Loucy (cell line): ENCODE results near the gene ACADSB.

Experiments used
- H2AFZ ChIP-seq: fragments of 200-600 bp; sonication (generic); 2 replicates; pipeline ENCODE4 v1.6.0; 2016; ENCODE audit warnings: antibody characterized with exemption, mild to moderate bottlenecking, low read length, moderate library complexity
- H3F3A ChIP-seq: fragments of 200-600 bp; 2 replicates; pipeline ENCODE4 v1.6.0; 2016; ENCODE audit warnings: antibody characterized with exemption, low read depth, mild to moderate bottlenecking
- H3K27me3 ChIP-seq: fragments of 200-600 bp; sonication (generic); 2 replicates; pipeline ENCODE4 v1.6.1; 2014; ENCODE audit warnings: low read length, mild to moderate bottlenecking; ENCODE audit not compliant: insufficient read depth, poor library complexity, severe bottlenecking
- H3K36me3 ChIP-seq: fragments of 200-600 bp; sonication (generic); 2 replicates; pipeline ENCODE4 v1.6.1; 2016; ENCODE audit warnings: low read length; ENCODE audit not compliant: insufficient read depth
- H3K4me1 ChIP-seq: fragments of 200-600 bp; sonication (generic); 2 replicates; pipeline ENCODE4 v1.5.1; 2014; ENCODE audit warnings: low read length, mild to moderate bottlenecking; ENCODE audit not compliant: insufficient read depth, poor library complexity, severe bottlenecking
- H3K4me2 ChIP-seq: fragments of 200-600 bp; sonication (generic); 2 replicates; pipeline ENCODE4 v1.6.0; 2014; ENCODE audit warnings: antibody characterized with exemption, low read length, low read depth, mild to moderate bottlenecking; ENCODE audit not compliant: poor library complexity, severe bottlenecking
- H3K4me3 ChIP-seq: fragments of 200-600 bp; sonication (generic); 2 replicates; pipeline ENCODE4 v1.5.1; 2014; ENCODE audit warnings: low read length, mild to moderate bottlenecking, mixed read lengths; ENCODE audit not compliant: poor library complexity, severe bottlenecking
- H3K79me2 ChIP-seq: fragments of 200-600 bp; sonication (generic); 2 replicates; pipeline ENCODE4 v1.6.1; 2014; ENCODE audit warnings: low read length; ENCODE audit not compliant: insufficient read depth
- H3K9ac ChIP-seq: fragments of 200-600 bp; sonication (generic); 2 replicates; pipeline ENCODE4 v1.6.0; 2014; ENCODE audit warnings: mild to moderate bottlenecking, low read depth, low read length, moderate library complexity; ENCODE audit not compliant: poor library complexity, severe bottlenecking
- H3K9me2 ChIP-seq: fragments of 200-600 bp; sonication (generic); replicated peaks from 2 replicates; pipeline ENCODE4 v1.6.1; 2016; ENCODE audit warnings: low read depth, low read length, mixed read lengths
- H3K9me3 ChIP-seq: fragments of 200-600 bp; sonication (generic); 2 replicates; pipeline ENCODE4 v1.6.1; 2014; ENCODE audit warnings: mild to moderate bottlenecking, antibody characterized with exemption, low read length, low read depth; ENCODE audit not compliant: insufficient read depth
- H4K20me1 ChIP-seq: fragments of 200-600 bp; sonication (generic); 2 replicates; pipeline ENCODE4 v1.6.0; 2014; ENCODE audit warnings: antibody characterized with exemption, low read length, mild to moderate bottlenecking; ENCODE audit not compliant: insufficient read depth, poor library complexity, severe bottlenecking
- EZH2phosphoT487 ChIP-seq: fragments of 200-600 bp; IDR thresholded peaks from 2 replicates; pipeline ENCODE4 v1.6.1; 2018; ENCODE audit warnings: antibody characterized with exemption, mild to moderate bottlenecking, moderate library complexity, borderline replicate concordance
- TF ChIP-seq, protein P1 (sequence below): fragments of 200-600 bp; sonication (generic); conservative IDR thresholded peaks from 2 replicates; pipeline ENCODE4 v1.5.1; 2014; ENCODE audit warnings: mild to moderate bottlenecking, antibody characterized with exemption, low read length

ACADSB gene

DNA sequence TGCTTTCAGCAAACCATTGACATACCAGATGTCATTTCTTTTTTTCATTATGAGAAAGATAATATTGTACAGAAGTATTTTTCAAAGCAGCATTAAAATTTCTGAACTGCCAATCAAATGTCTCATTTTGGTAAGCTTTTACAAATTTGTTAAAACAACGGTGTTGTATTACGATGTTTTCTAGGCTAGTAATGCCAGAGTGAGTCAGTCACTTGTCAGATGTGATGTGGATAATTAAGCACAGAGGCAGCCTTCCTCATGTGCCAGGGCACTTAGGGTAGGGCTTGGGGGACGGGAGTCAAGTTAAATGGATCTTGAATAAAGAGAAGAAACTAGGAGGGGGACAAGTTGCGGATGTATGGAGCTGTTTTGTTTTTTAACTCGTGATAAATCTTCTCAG, 18.5 kb upstream of the ACADSB start:
- no peaks in the 10 kb centered on the region for H3K9me2 ChIP-seq
- H3K9ac ChIP-seq = no peak overlapping the region
- no peak overlapping the region for H3K4me2 ChIP-seq
- no peaks in the 10 kb centered on the region for H3K79me2 ChIP-seq
- no peaks in the 10 kb centered on the region for H3K9me3 ChIP-seq
- H3F3A ChIP-seq = no peaks in the 10 kb centered on the region
- H2AFZ ChIP-seq = no peak overlapping the region
- no peaks in the 10 kb centered on the region for H3K27me3 ChIP-seq
- peaks cover 20% of the 10 kb centered on the region; the same call in 1 of the 2 replicates for H3K36me3 ChIP-seq
- no peak for TF ChIP-seq EZH2phosphoT487
- TF ChIP-seq, protein P1, sequence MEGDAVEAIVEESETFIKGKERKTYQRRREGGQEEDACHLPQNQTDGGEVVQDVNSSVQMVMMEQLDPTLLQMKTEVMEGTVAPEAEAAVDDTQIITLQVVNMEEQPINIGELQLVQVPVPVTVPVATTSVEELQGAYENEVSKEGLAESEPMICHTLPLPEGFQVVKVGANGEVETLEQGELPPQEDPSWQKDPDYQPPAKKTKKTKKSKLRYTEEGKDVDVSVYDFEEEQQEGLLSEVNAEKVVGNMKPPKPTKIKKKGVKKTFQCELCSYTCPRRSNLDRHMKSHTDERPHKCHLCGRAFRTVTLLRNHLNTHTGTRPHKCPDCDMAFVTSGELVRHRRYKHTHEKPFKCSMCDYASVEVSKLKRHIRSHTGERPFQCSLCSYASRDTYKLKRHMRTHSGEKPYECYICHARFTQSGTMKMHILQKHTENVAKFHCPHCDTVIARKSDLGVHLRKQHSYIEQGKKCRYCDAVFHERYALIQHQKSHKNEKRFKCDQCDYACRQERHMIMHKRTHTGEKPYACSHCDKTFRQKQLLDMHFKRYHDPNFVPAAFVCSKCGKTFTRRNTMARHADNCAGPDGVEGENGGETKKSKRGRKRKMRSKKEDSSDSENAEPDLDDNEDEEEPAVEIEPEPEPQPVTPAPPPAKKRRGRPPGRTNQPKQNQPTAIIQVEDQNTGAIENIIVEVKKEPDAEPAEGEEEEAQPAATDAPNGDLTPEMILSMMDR = no peak
- H3K4me3 ChIP-seq = no peak overlapping the region
- H4K20me1 ChIP-seq = no peaks in the 10 kb centered on the region
- no peaks in the 10 kb centered on the region for H3K4me1 ChIP-seq

DNA sequence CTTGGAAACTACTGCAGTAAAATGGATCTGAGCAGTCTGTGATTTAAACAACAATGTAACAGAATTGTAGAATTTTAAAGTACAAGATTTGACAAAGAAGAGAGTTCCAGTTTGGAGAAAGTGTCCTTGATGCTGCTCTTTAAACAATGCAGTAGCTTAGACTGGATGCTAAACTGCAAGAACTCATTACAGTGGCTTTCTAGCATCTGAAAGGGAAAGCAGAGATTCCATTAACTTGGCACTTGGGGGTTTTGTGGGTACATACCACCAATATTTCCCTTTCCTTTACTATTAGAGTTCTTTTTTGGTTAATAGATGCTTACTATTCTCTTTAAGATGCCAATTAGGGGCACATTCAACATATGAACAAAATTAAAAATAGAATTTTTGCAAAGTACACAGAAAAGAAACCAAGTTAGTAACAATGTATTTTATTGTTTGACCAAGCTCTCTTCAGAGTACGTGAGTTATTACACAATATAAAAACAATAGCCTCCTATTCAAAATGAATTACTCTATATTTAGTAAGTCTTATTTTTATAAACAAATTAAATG, 16.7 kb upstream of the ACADSB start:
- Histone ChIP-seq H3K9me3 (no peaks in the 10 kb centered on the region), H3K4me3 (no peak overlapping the region), H3K27me3 (no peaks in the 10 kb centered on the region), H3K79me2 (no peaks in the 10 kb centered on the region; the same call in 1 of the 2 replicates), H3K4me2 (no peak overlapping the region), H3K9me2 (no peaks in the 10 kb centered on the region), H4K20me1 (no peaks in the 10 kb centered on the region), H3K36me3 (peaks cover 35% of the 10 kb centered on the region), H2AFZ (no peak overlapping the region), H3K9ac (no peak overlapping the region), H3F3A (no peaks in the 10 kb centered on the region), H3K4me1 (no peaks in the 10 kb centered on the region)
- no peak for TF ChIP-seq EZH2phosphoT487
- TF ChIP-seq, protein P1 = no peak

DNA sequence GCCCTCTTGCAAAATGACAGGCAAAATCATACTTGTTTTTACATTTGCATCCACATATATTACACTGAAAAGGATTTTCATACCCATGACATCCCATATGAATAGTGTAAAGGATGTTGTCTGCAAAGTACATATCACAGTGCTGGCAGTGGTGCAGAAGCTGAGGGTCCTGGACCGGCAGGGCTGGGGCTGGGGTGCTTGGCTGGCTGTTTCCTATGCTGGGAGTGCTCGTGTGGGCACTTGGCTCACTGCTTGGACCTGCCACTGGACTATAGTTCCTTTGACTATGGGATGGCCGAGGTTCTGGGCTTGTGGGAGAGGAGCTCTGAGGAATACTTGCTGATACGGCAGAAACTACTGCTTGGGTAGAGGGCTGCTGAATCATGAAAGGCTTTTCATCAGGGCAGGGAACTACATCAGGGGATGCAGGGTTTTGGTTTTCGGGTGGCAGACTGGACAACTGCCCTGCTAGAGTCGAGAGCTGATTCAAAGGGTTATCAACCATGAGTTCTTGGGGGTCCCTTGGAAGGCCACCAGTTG, 14.9 kb upstream of the ACADSB start:
- Histone ChIP-seq H2AFZ (no peak overlapping the region), H3K9ac (no peak overlapping the region), H3K4me1 (no peaks in the 10 kb centered on the region), H3K79me2 (no peaks in the 10 kb centered on the region; the same call in 1 of the 2 replicates), H3F3A (no peaks in the 10 kb centered on the region), H3K9me3 (no peaks in the 10 kb centered on the region), H3K27me3 (no peaks in the 10 kb centered on the region), H3K36me3 (peaks cover 42% of the 10 kb centered on the region), H3K4me2 (no peak overlapping the region), H3K4me3 (no peak overlapping the region), H4K20me1 (no peaks in the 10 kb centered on the region), H3K9me2 (no peaks in the 10 kb centered on the region)
- no peak for TF ChIP-seq EZH2phosphoT487
- TF ChIP-seq, protein P1 = no peak
